ENCODE measurements around the gene ZNF385A. TPM values are rescaled to one million over a fixed set of nuclear protein-coding genes. Genes with fewer than 3 reads are reported as not detected.

The ZNF385A gene
- total and polyA plus RNA-seq, 9 of the 15 experiments (the other 6 are each of a cell fraction or from before 2014, with no cell fraction given): 1.0 to 111 (median 7.7) TPM

DNA sequence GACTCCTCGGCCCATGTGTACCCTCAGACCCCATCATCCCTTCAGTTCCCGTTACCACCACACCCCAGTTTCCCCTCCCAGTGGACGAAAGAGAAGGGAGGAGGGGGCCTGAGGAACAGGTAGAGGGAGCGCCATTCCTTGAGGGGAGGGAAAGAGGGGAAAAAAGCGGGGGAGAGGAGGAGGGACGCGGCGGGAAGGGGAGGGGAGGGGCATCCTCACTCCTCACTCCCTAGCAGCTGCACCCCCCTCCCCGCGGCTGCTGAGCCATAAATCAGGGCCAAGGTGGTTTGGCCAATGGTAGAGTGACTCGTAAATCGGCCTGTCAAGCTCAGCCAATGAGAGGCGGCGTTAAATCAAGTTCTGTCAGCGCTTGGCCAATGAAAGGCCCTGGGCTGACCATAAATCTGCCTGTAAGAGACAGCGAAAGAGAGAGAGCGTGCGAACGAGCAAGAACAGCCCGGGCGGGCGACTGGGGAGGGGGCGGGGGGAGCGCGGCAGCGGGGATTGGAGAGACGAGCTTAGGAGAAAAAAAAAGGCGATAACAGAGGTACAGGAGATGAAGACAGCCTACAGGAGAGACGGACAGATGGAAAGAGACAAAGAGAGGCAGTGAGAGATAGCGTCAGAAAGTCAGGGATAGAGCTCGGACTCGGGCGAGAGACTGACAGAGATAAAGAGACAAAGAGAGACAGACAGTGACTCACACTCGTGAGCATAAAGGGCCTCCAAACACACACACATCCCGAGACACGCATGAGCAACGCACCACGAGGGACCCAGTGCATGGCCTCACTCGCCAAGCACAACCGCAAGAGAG lies 25.4 kb downstream of the ZNF385A start (continued):
- TF ChIP-seq NR2F6 (CRISPR knock-in tag; IDR thresholded peaks at IDR 0.05) (no peak), CCAR2 (IDR thresholded peaks at IDR 0.05; ENCODE audit: low read depth, low read length) (no peak), NCOA1 (IDR thresholded peaks at IDR 0.05; ENCODE audit: low read depth) (peak; percentile 88), NEUROD1 (IDR thresholded peaks at IDR 0.05; ENCODE audit: borderline replicate concordance, low read depth, low read length, partially characterized antibody) (peak; percentile 100), TFAM (CRISPR knock-in tag; conservative IDR thresholded peaks at IDR 0.05) (no peak), ZNF785 (CRISPR knock-in tag; IDR thresholded peaks at IDR 0.05) (no peak), POLR2B (IDR thresholded peaks at IDR 0.05; ENCODE audit: low read depth, partially characterized antibody) (peak; percentile 58), NCOA6 (IDR thresholded peaks at IDR 0.05) (no peak), ZNF140 (CRISPR knock-in tag; IDR thresholded peaks at IDR 0.05) (no peak), NR2C1 (IDR thresholded peaks at IDR 0.05) (peak; percentile 21; the same call in 1 of the 2 replicates), NR2C1 (tag; IDR thresholded peaks at IDR 0.05) (no peak), FIP1L1 (IDR thresholded peaks at IDR 0.05; ENCODE audit: low read depth, low read length, poor library complexity, severe bottlenecking) (no peak), ZC3H8 (IDR thresholded peaks at IDR 0.05) (peak; percentile 75; the same call in 1 of the 2 replicates), TCFL5 (CRISPR knock-in tag; conservative IDR thresholded peaks at IDR 0.05) (no peak), ZNF175 (CRISPR knock-in tag; IDR thresholded peaks at IDR 0.05; ENCODE audit: low read depth) (no peak; the same call in 1 of the 2 replicates), MTA3 (IDR thresholded peaks at IDR 0.05; ENCODE audit: borderline replicate concordance) (peak; percentile 34; the same call in 1 of the 2 replicates), FOXJ3 (CRISPR knock-in tag; IDR thresholded peaks at IDR 0.05) (no peak), NFIX (CRISPR knock-in tag; IDR thresholded peaks at IDR 0.05; ENCODE audit: low read depth) (no peak), XRCC3 (IDR thresholded peaks at IDR 0.05) (no peak)
- TF ChIP-seq, protein P1, sequence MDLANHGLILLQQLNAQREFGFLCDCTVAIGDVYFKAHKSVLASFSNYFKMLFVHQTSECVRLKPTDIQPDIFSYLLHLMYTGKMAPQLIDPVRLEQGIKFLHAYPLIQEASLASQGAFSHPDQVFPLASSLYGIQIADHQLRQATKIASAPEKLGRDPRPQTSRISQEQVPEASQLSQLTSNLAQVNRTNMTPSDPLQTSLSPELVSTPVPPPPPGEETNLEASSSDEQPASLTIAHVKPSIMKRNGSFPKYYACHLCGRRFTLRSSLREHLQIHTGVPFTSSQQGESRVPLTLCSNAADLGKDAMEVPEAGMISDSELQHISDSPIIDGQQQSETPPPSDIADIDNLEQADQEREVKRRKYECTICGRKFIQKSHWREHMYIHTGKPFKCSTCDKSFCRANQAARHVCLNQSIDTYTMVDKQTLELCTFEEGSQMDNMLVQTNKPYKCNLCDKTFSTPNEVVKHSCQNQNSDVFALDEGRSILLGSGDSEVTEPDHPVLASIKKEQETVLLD (IDR thresholded peaks at IDR 0.05): peak; percentile 90
- TF ChIP-seq, protein P2, sequence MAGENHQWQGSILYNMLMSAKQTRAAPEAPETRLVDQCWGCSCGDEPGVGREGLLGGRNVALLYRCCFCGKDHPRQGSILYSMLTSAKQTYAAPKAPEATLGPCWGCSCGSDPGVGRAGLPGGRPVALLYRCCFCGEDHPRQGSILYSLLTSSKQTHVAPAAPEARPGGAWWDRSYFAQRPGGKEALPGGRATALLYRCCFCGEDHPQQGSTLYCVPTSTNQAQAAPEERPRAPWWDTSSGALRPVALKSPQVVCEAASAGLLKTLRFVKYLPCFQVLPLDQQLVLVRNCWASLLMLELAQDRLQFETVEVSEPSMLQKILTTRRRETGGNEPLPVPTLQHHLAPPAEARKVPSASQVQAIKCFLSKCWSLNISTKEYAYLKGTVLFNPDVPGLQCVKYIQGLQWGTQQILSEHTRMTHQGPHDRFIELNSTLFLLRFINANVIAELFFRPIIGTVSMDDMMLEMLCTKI (IDR thresholded peaks at IDR 0.05; ENCODE audit: partially characterized antibody): no peak
- TF ChIP-seq, protein P3, sequence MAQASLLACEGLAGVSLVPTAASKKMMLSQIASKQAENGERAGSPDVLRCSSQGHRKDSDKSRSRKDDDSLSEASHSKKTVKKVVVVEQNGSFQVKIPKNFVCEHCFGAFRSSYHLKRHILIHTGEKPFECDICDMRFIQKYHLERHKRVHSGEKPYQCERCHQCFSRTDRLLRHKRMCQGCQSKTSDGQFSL (CRISPR knock-in tag; IDR thresholded peaks at IDR 0.05): peak; percentile 86
- TF ChIP-seq, protein P3 (tag; IDR thresholded peaks at IDR 0.05): peak in 1 of 2 experiments; percentile 96; a peak in 2 of 4 replicates
- TF ChIP-seq, protein P4, sequence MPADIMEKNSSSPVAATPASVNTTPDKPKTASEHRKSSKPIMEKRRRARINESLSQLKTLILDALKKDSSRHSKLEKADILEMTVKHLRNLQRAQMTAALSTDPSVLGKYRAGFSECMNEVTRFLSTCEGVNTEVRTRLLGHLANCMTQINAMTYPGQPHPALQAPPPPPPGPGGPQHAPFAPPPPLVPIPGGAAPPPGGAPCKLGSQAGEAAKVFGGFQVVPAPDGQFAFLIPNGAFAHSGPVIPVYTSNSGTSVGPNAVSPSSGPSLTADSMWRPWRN (IDR thresholded peaks at IDR 0.05; ENCODE audit: low read depth): peak; percentile 87
- TF ChIP-seq, protein P5, sequence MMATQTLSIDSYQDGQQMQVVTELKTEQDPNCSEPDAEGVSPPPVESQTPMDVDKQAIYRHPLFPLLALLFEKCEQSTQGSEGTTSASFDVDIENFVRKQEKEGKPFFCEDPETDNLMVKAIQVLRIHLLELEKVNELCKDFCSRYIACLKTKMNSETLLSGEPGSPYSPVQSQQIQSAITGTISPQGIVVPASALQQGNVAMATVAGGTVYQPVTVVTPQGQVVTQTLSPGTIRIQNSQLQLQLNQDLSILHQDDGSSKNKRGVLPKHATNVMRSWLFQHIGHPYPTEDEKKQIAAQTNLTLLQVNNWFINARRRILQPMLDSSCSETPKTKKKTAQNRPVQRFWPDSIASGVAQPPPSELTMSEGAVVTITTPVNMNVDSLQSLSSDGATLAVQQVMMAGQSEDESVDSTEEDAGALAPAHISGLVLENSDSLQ (IDR thresholded peaks at IDR 0.05): peak; percentile 99
